ENCODE measurements around the gene PAWR.

The PAWR gene

DNA sequence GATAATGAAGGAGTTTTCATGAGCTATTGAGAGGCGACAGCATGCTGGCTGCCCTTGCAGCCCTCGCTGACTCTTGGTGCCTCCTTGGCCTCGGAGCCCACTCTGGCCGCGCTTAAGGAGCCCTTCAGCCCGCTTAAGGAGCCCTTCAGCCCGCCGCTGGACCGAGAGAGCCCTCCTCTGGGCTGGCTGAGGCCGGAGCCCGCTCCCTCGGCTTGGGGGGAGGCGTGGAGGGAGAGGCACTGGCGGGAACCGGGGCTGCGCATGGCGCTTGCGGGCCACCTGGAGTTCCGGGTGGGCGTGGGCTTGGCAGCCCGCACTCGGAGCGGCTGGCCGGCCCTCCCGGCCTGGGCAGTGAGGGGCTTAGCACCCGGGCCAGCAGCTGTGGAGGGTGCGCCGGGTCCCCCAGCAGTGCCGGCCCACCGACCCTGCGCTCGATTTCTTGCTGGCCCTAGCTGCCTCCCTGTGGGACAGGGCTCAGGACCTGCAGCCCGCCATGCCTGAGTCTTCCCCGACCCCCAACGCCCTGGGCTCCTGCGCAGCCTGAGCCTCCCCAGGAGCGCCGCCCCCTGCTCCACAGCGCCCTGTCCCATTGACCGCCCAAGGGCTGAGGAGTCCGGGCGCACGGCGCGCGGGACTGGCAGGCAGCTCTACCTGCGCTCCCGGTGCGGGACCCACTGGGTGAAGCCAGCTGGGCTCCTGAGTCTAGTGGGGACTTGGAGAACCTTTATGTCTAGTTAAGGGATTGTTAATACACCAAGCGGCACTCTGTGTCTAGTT, 20.1 kb upstream of the PAWR start:
- TF ChIP-seq, protein P1, sequence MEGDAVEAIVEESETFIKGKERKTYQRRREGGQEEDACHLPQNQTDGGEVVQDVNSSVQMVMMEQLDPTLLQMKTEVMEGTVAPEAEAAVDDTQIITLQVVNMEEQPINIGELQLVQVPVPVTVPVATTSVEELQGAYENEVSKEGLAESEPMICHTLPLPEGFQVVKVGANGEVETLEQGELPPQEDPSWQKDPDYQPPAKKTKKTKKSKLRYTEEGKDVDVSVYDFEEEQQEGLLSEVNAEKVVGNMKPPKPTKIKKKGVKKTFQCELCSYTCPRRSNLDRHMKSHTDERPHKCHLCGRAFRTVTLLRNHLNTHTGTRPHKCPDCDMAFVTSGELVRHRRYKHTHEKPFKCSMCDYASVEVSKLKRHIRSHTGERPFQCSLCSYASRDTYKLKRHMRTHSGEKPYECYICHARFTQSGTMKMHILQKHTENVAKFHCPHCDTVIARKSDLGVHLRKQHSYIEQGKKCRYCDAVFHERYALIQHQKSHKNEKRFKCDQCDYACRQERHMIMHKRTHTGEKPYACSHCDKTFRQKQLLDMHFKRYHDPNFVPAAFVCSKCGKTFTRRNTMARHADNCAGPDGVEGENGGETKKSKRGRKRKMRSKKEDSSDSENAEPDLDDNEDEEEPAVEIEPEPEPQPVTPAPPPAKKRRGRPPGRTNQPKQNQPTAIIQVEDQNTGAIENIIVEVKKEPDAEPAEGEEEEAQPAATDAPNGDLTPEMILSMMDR (conservative IDR thresholded peaks at IDR 0.05; ENCODE audit: low read depth, low read length): no peak
- H3K4me3 ChIP-seq (ENCODE audit: low read length): no peak overlapping the region
- no peak for DNase-seq (ENCODE audit: low read depth)

DNA sequence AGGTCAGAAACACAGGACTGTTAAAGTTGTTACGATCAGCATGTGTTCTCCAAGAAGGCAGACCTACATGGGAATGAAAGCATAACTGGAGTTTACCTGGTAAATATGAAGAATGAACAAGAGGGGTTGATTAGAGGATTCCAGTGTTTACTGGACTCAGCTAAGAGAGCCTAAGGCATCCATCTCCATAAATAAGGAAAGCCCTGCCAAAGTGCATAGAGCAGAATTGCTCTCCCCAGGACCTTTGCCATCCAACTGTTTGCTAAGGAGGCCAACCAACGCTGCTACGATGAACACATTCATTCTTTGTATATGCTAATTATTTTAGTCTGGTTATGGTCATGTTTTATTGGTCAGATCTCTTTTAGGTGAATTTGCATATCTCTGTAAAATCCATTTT, 17.1 kb upstream of the PAWR start:
- H3K4me3 ChIP-seq (ENCODE audit: low read length): no peak overlapping the region
- TF ChIP-seq, protein P1 (conservative IDR thresholded peaks at IDR 0.05; ENCODE audit: low read depth, low read length): no peak
- no peak for DNase-seq (ENCODE audit: low read depth)

DNA sequence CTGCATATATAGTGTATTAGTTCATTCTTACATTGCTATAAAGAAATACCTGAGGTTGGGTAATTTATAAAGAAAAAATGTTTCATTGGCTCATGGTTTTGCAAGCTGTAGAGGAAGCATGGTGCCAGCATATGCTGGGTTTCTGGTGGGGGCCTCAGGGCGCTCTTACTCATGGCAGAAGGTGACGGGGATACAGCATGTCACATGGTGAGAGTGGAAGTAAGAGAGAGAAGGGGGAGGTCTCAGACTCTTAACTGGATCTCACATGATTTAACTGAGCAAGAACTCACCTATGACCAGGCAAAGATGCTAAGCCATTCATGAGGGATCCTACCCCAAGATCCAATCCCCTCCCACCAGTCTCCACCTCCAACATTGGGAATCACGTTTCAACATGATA, 15.9 kb upstream of the PAWR start:
- TF ChIP-seq, protein P1 (conservative IDR thresholded peaks at IDR 0.05; ENCODE audit: low read depth, low read length): no peak
- no peak for DNase-seq (ENCODE audit: low read depth)
- no peak overlapping the region for H3K4me3 ChIP-seq (ENCODE audit: low read length)

DNA sequence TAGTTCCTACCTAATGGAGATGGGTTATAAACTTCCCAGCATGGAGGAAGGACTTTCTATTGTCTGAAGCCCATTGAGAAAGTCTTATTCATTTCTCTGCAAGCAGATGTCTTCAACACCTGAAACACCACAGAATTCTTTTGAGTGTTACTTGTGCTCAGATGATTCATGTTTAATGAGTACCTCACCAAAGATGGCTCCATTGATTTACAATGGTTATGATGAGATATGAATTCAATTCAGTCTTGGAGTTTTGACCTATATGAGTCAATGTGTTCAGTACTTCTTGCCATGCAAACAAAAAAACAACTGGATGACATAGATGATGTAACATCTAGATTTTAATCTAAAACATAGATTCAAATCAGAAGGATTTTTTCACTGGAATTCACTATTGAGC, 15.4 kb upstream of the PAWR start:
- DNase-seq (ENCODE audit: low read depth): no peak
- H3K4me3 ChIP-seq (ENCODE audit: low read length): no peak overlapping the region
- TF ChIP-seq, protein P1 (conservative IDR thresholded peaks at IDR 0.05; ENCODE audit: low read depth, low read length): no peak

DNA sequence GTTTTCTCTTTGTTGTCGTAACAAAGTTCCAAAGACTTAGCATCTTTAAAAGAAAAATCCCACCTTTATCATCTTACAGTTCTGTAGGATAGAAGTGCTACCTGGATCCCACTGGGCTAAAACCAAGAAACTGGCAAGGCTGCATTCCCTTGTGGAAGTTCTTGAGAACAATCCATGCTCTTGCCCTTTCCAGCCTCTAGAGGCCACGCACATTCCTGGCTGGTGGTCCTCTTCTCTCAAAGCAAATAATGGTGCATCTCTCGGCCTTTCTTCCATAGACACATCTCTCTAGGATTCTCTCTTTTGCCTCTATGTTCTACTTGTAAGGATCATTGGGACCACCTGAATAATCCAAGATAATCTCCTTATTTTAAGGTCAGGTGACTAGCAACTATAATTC, 8.2 kb upstream of the PAWR start:
- no peak overlapping the region for H3K4me3 ChIP-seq (ENCODE audit: low read length)
- TF ChIP-seq, protein P1 (conservative IDR thresholded peaks at IDR 0.05; ENCODE audit: low read depth, low read length): no peak
- DNase-seq (ENCODE audit: low read depth): no peak

DNA sequence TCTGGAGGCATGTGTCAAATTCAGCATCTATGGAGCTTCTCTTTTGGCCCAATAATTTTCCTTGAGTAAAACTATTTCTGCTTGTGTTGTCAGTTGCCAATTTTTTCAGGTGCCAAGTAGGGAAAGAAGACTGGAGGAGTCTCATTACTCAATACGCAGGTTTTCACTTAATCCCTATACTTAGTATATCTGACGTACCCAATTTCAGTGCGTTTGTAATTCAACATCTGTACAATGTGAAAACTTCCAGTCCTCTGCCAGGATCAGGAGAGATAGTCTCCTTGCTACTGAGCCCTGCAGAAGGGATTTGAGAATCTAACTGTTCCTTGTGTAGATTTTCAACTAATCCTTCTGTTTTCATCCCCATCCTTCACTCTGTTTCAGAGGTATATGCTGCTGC, 5.7 kb upstream of the PAWR start:
- H3K4me3 ChIP-seq (ENCODE audit: low read length): no peak overlapping the region
- TF ChIP-seq, protein P1 (conservative IDR thresholded peaks at IDR 0.05; ENCODE audit: low read depth, low read length): no peak
- DNase-seq (ENCODE audit: low read depth): no peak

DNA sequence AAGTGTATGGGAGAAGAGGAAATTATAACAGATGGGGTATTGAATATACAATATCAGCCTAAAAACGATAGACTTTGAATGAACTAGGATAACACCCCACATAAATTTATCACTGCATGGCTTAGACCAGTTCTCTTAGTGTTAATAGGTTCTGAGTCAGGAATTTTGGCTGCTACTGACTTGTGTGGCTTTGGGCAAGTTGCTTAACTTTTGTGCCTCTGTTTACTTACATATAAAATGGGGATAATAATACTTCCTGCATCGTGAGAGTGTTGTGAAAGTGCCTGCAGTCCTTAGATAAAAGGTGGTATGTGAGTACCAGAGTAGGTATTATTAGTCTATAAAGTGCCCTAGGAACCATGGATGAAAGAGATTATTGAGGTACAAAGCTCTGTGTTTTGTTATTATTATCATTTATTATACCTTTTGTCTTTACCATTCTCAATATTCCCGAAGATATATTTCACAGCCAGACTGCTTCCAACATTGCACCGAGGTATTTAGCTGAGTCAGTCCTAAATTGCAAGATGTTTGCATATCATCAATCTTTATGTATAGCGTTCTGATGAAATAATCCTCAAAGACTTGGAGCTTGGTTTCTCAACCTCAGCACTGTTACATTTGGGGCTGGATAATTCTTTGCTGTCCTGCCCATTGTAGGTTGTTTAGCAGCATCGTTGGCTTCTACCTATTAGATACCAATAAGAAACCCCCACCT, 2.3 kb upstream of the PAWR start:
- no peak overlapping the region for H3K4me3 ChIP-seq (ENCODE audit: low read length)
- DNase-seq (ENCODE audit: low read depth): no peak
- TF ChIP-seq, protein P1 (conservative IDR thresholded peaks at IDR 0.05; ENCODE audit: low read depth, low read length): no peak
